ENCODE results near the gene ANKMY1. TPM values are rescaled to one million over a fixed set of nuclear protein-coding genes. Genes with fewer than 3 reads are reported as not detected.

ANKMY1 gene
- total and polyA plus RNA-seq, 11 donors: 2.4 to 11.7 (median 5.5) TPM

GRCh38 chr2:240569523-240569997 is 11.8 kb upstream of the ANKMY1 start:
- Histone ChIP-seq H3K4me1 (peaks cover 12 to 53% (median 44%) of the 10 kb centered on the region in 12 donors), H3K36me3 (peaks cover 0 to 28% (median 6%) of the 10 kb centered on the region in 9 donors), H3K9me3 (no peaks in the 10 kb centered on the region), H3K27me3 (no peaks in the 10 kb centered on the region), H3K4me3 (peak overlapping the region; percentile 57 to 93 (median 76)), H3K27ac (peak overlapping the region in 10 of 12 donors; percentile 73 to 92 (median 86))
- ATAC-seq: no peak
- intact Hi-C loops (cut with DNase I): loop anchor here in 2 of 10 donors (1.0 to 10.0 kb wide), 6 partner anchors 15 to 545 kb away; partner anchors contain the start of genes CAPN10 (in 1 of the 2), NDUFA10 (in 1 of the 2) and SNED1 (in 1 of the 2)
- no peak for TF ChIP-seq CTCF (IDR thresholded peaks at IDR 0.05)
- TF ChIP-seq POLR2A (IDR thresholded peaks at IDR 0.05): no peak
- 70 to 83% (median 74%) methylated on average over 8 to 9 of the region's 9 CpGs for WGBS, 4 donors
- DNase-seq: peak in 1 of 5 donors; percentile 18

GRCh38 chr2:240568678-240569522 is 11.1 kb upstream of the ANKMY1 start:
- peaks cover 12 to 58% (median 44%) of the 10 kb centered on the region in 12 donors for H3K4me1 ChIP-seq
- ATAC-seq: peak in 2 of 4 donors; percentile 7 to 12
- intact Hi-C loops (cut with DNase I): loop anchor here in 2 of 10 donors (1.0 to 10.0 kb wide), 6 partner anchors 16 to 544 kb away; partner anchors contain the start of genes CAPN10 (in 1 of the 2), NDUFA10 (in 1 of the 2) and SNED1 (in 1 of the 2)
- WGBS, 4 donors: 0 to 1% (median 1%) methylated on average over 25 to 93 of the region's 93 CpGs
- TF ChIP-seq POLR2A (IDR thresholded peaks at IDR 0.05) (no peak), CTCF (IDR thresholded peaks at IDR 0.05) (no peak)
- no peaks in the 10 kb centered on the region for H3K9me3 ChIP-seq
- DNase-seq: peak; percentile 73 to 89 (median 83)
- peaks cover 0 to 21% (median 4%) of the 10 kb centered on the region in 9 donors for H3K36me3 ChIP-seq
- peak overlapping the region; percentile 57 to 93 (median 76) for H3K4me3 ChIP-seq
- H3K27me3 ChIP-seq: no peaks in the 10 kb centered on the region
- H3K27ac ChIP-seq: peak overlapping the region; percentile 26 to 92 (median 86)

GRCh38 chr2:240567872-240568677 is 10.3 kb upstream of the ANKMY1 start, which contains the start of gene RNPEPL1:
Gene RNPEPL1, plus strand, starts transcription at chr2:240568484. Its CDS starts 103 bp downstream, at chr2:240568587.
- Histone ChIP-seq H3K4me3 (peak within 1 kb of the TSS; percentile 65 to 93 (median 83)), H3K27me3 (no peaks in the 10 kb centered on the region), H3K27ac (peak within 1 kb of the TSS; percentile 90 to 97 (median 96)), H3K4me1 (peaks cover 12 to 66% (median 44%) of the 10 kb centered on the region in 12 donors), H3K9me3 (no peaks in the 10 kb centered on the region), H3K36me3 (peaks cover 0 to 15% (median 3%) of the 10 kb centered on the region in 9 donors)
- intact Hi-C loops (cut with DNase I): loop anchor here in 2 of 10 donors (2.0 to 10.0 kb wide), 5 partner anchors 17 to 543 kb away; partner anchors contain the start of genes NDUFA10 (in 1 of the 2) and SNED1 (in 1 of the 2)
- ATAC-seq: peak in 2 of 4 donors; percentile 7 to 26
- TF ChIP-seq CTCF (IDR thresholded peaks at IDR 0.05) (peak in 3 of 12 donors; percentile 6 to 26 (median 21)), POLR2A (IDR thresholded peaks at IDR 0.05) (peak in 1 of 2 donors; percentile 11)
- peak in 4 of 5 donors; percentile 44 to 78 (median 50) for DNase-seq
- 0 to 1% (median 1%) methylated on average over 6 to 106 of the region's 106 CpGs for WGBS, 4 donors
